ENCODE data around the gene CDH20.

The CDH20 gene

GRCh38 chr18:61333271-61333745, at the start of gene CDH20:
Gene CDH20, plus strand, starts transcription at chr18:61333430.
- ChIA-PET POLR2A (no interaction called here), CTCF (no interaction called here)
- TF ChIP-seq, protein P1, sequence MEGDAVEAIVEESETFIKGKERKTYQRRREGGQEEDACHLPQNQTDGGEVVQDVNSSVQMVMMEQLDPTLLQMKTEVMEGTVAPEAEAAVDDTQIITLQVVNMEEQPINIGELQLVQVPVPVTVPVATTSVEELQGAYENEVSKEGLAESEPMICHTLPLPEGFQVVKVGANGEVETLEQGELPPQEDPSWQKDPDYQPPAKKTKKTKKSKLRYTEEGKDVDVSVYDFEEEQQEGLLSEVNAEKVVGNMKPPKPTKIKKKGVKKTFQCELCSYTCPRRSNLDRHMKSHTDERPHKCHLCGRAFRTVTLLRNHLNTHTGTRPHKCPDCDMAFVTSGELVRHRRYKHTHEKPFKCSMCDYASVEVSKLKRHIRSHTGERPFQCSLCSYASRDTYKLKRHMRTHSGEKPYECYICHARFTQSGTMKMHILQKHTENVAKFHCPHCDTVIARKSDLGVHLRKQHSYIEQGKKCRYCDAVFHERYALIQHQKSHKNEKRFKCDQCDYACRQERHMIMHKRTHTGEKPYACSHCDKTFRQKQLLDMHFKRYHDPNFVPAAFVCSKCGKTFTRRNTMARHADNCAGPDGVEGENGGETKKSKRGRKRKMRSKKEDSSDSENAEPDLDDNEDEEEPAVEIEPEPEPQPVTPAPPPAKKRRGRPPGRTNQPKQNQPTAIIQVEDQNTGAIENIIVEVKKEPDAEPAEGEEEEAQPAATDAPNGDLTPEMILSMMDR (IDR thresholded peaks at IDR 0.05; ENCODE audit: control extremely low read depth, extremely low read depth, low read depth, missing control alignments) = no peak
- no peak for DNase-seq (ENCODE audit: extremely low spot score)

DNA sequence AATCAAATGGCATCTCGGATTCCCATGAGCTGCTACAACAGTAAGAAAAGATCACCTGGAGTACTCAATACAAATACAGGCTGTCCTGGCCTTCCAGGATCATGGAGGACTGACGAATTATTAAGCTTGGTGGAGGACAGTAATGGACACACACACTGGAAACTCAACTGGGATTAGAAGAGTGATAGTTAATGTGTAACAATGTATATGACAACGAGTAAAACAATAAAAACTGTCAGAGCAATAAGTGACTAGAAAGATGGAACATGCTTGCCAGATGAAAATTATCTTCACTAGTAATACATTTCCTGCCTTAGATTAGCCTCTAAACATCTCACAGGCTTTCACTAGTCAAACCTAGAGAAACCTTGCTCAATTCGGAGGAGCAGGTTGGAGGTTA, 49.2 kb upstream of the CDH20 start:
- TF ChIP-seq, protein P1 (IDR thresholded peaks at IDR 0.05; ENCODE audit: control extremely low read depth, extremely low read depth, low read depth, missing control alignments) = no peak
- ChIA-PET POLR2A (no interaction called here), CTCF (interaction anchor here (1.3 to 1.8 kb wide), 4 partner anchors 10 to 38 kb away, joined by 3 to 9 read pairs (median 4); no protein-coding TSS in a partner anchor)
- no peak for DNase-seq (ENCODE audit: extremely low spot score)

DNA sequence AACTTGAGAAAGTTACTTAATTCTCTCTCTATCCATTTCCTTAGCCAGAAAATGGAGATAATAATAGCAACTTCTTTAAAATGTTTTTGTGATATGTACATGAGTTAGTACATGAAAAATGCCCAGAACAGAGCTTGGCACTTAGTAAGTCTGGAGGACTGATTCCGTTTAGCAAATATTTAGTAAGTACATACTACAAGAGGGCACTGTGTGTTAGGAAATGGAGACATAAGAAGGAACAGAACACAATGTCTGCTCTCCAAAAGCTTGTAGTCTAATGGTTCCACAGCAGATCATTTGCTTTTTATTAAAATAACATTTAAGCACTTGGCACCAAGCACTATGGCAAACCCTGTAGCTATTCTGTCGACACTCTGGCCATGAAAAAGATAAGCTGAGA, 47.5 kb upstream of the CDH20 start:
- DNase-seq (ENCODE audit: extremely low spot score) = no peak
- TF ChIP-seq, protein P1 (IDR thresholded peaks at IDR 0.05; ENCODE audit: control extremely low read depth, extremely low read depth, low read depth, missing control alignments) = no peak
- ChIA-PET POLR2A (no interaction called here), CTCF (interaction anchor here (1.0 to 1.4 kb wide), 3 partner anchors 13 to 47 kb away, joined by 3 to 4 read pairs (median 3); no protein-coding TSS in a partner anchor)

GRCh38 chr18:61286867-61287266, 46.4 kb upstream of the CDH20 start:
- TF ChIP-seq, protein P1 (IDR thresholded peaks at IDR 0.05; ENCODE audit: control extremely low read depth, extremely low read depth, low read depth, missing control alignments) = no peak
- ChIA-PET POLR2A (no interaction called here), CTCF (interaction anchor here (1.3 kb wide), 1 partner anchor 12 kb away, joined by 4 read pairs; no protein-coding TSS in a partner anchor)
- no peak for DNase-seq (ENCODE audit: extremely low spot score)

GRCh38 chr18:61290616-61291015, 42.6 kb upstream of the CDH20 start:
- CTCF ChIA-PET = no interaction called here
- POLR2A ChIA-PET = no interaction called here

GRCh38 chr18:61292280-61293035, 40.8 kb upstream of the CDH20 start:
- no peak for DNase-seq (ENCODE audit: extremely low spot score)
- TF ChIP-seq, protein P1 (IDR thresholded peaks at IDR 0.05; ENCODE audit: control extremely low read depth, extremely low read depth, low read depth, missing control alignments) = no peak
- CTCF ChIA-PET = interaction anchor here (1.4 kb wide), 1 partner anchor 30 kb away, joined by 3 read pairs; no protein-coding TSS in a partner anchor
- POLR2A ChIA-PET = no interaction called here

More at GRCh38 chr18:61290616-61291015, 42.6 kb upstream of the CDH20 start:
- no peak for DNase-seq (ENCODE audit: extremely low spot score)
- TF ChIP-seq, protein P1 (IDR thresholded peaks at IDR 0.05; ENCODE audit: control extremely low read depth, extremely low read depth, low read depth, missing control alignments) = no peak

All from GM10248 (cell line).